Astrocyte (in vitro differentiated cells and primary cell): Measurements from ENCODE around the gene CH25H. TPM values are rescaled to one million over a fixed set of nuclear protein-coding genes. Genes with fewer than 3 reads are reported as not detected.

Experiments used
- DNase-seq: peaks from one replicate; pipeline ENCODE4 v3.0.0-alpha.2; 2010; ENCODE audit warnings: low read depth
- FAIRE-seq: peaks from 2 replicates; lab custom pipeline; 2011; peaks lifted over from hg19 to GRCh38; lab: Jason Lieb, UNC
- H2AFZ ChIP-seq: 2 replicates; pipeline ENCODE4 v1.6.0; 2012; ENCODE audit warnings: low read depth, low read length, inconsistent platforms
- H3K27ac ChIP-seq: 2 replicates; pipeline ENCODE4 v1.5.1; 2011; ENCODE audit warnings: low read depth, low read length, inconsistent platforms
- H3K27me3 ChIP-seq: 2 replicates; pipeline ENCODE4 v1.6.0; 2011; ENCODE audit warnings: low read length, inconsistent platforms; ENCODE audit not compliant: insufficient read depth
- H3K36me3 ChIP-seq: 2 replicates; pipeline ENCODE4 v1.5.1; 2011; ENCODE audit warnings: low read length, inconsistent platforms; ENCODE audit not compliant: insufficient read depth
- H3K4me1 ChIP-seq: 2 replicates; pipeline ENCODE4 v1.5.1; 2011; ENCODE audit warnings: low read length, inconsistent platforms; ENCODE audit not compliant: insufficient read depth
- H3K4me2 ChIP-seq: 2 replicates; pipeline ENCODE4 v1.6.0; 2012; ENCODE audit warnings: low read length, inconsistent platforms
- H3K4me3 ChIP-seq: 2 replicates; pipeline ENCODE4 v1.5.1; 2011; ENCODE audit warnings: low read depth, mild to moderate bottlenecking, low read length, inconsistent platforms; ENCODE audit not compliant: insufficient read depth
- H3K79me2 ChIP-seq: 2 replicates; pipeline ENCODE4 v1.6.0; 2012; ENCODE audit warnings: mild to moderate bottlenecking, low read length, inconsistent platforms; ENCODE audit not compliant: insufficient read depth
- H3K9ac ChIP-seq: 2 replicates; pipeline ENCODE4 v1.6.0; 2012; ENCODE audit warnings: mild to moderate bottlenecking, low read length, inconsistent platforms
- H3K9me3 ChIP-seq: 2 replicates; pipeline ENCODE4 v1.5.1; 2012; ENCODE audit warnings: low read depth, mild to moderate bottlenecking, low read length, inconsistent platforms; ENCODE audit not compliant: insufficient read depth
- H4K20me1 ChIP-seq: 2 replicates; pipeline ENCODE4 v1.6.0; 2012; ENCODE audit warnings: low read length, inconsistent platforms; ENCODE audit not compliant: insufficient read depth
- H3K27ac Mint-ChIP-seq: one replicate; pipeline ENCODE4 v1.8.0; 2021; ENCODE audit warnings: mild to moderate bottlenecking, mixed read lengths; ENCODE audit not compliant: unreplicated experiment
- H3K27me3 Mint-ChIP-seq: one replicate; pipeline ENCODE4 v1.8.0; 2021; ENCODE audit warnings: low read depth, mixed read lengths; ENCODE audit not compliant: unreplicated experiment
- H3K36me3 Mint-ChIP-seq: one replicate; pipeline ENCODE4 v1.8.0; 2021; ENCODE audit warnings: low read depth, mixed read lengths; ENCODE audit not compliant: unreplicated experiment
- H3K4me1 Mint-ChIP-seq: one replicate; pipeline ENCODE4 v1.8.0; 2021; ENCODE audit warnings: low read depth, mixed read lengths; ENCODE audit not compliant: unreplicated experiment
- H3K4me3 Mint-ChIP-seq: one replicate; pipeline ENCODE4 v1.8.0; 2021; ENCODE audit warnings: mild to moderate bottlenecking, moderate library complexity, mixed read lengths; ENCODE audit not compliant: unreplicated experiment
- H3K9me3 Mint-ChIP-seq: one replicate; pipeline ENCODE4 v1.8.0; 2021; ENCODE audit warnings: mild to moderate bottlenecking, mixed read lengths; ENCODE audit not compliant: unreplicated experiment
- EZH2 ChIP-seq: IDR thresholded peaks from 2 replicates; pipeline ENCODE4 v1.6.1; 2012; ENCODE audit warnings: mild to moderate bottlenecking, low read length, inconsistent platforms; ENCODE audit not compliant: insufficient read depth
- total RNA-seq: library from RNA; stranded (reverse); gene quantifications from 2 replicates; pipeline ENCODE4 v1.2.1, GENCODE V29; 2021
- TF ChIP-seq, protein P1 (sequence below): IDR thresholded peaks from 2 replicates; pipeline ENCODE4 v1.5.1; 2011; ENCODE audit warnings: low read depth, mild to moderate bottlenecking, inconsistent platforms, low read length, moderate library complexity; ENCODE audit not compliant: insufficient read depth

Gene CH25H
- total RNA-seq, 1 donor from 2014 or later = 0.34 TPM

- peaks cover 9% of the 10 kb centered on the region for H3K4me1 Mint-ChIP-seq
- H3K27me3 Mint-ChIP-seq = peaks cover 35% of the 10 kb centered on the region
- Histone ChIP-seq H3K9me3 (no peaks in the 10 kb centered on the region), H3K4me1 (no peaks in the 10 kb centered on the region), H3K27me3 (peaks cover 2% of the 10 kb centered on the region), H3K36me3 (no peaks in the 10 kb centered on the region), H3K79me2 (no peaks in the 10 kb centered on the region), H2AFZ (no peak overlapping the region), H3K4me3 (no peak overlapping the region), H3K9ac (no peak overlapping the region), H4K20me1 (no peaks in the 10 kb centered on the region), H3K4me2 (no peak overlapping the region), H3K27ac (no peak overlapping the region)
- H3K36me3 Mint-ChIP-seq = no peaks in the 10 kb centered on the region
- H3K27ac Mint-ChIP-seq = no peak overlapping the region
- H3K9me3 Mint-ChIP-seq = no peaks in the 10 kb centered on the region
- peak; percentile 25 for DNase-seq
- TF ChIP-seq, protein P1, sequence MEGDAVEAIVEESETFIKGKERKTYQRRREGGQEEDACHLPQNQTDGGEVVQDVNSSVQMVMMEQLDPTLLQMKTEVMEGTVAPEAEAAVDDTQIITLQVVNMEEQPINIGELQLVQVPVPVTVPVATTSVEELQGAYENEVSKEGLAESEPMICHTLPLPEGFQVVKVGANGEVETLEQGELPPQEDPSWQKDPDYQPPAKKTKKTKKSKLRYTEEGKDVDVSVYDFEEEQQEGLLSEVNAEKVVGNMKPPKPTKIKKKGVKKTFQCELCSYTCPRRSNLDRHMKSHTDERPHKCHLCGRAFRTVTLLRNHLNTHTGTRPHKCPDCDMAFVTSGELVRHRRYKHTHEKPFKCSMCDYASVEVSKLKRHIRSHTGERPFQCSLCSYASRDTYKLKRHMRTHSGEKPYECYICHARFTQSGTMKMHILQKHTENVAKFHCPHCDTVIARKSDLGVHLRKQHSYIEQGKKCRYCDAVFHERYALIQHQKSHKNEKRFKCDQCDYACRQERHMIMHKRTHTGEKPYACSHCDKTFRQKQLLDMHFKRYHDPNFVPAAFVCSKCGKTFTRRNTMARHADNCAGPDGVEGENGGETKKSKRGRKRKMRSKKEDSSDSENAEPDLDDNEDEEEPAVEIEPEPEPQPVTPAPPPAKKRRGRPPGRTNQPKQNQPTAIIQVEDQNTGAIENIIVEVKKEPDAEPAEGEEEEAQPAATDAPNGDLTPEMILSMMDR = peak; percentile 42
- no peak for TF ChIP-seq EZH2
- FAIRE-seq = no peak
- no peak overlapping the region for H3K4me3 Mint-ChIP-seq
These were observed 6.2 kb upstream of the CH25H start for GRCh38 chr10:89213191-89213808.

DNA sequence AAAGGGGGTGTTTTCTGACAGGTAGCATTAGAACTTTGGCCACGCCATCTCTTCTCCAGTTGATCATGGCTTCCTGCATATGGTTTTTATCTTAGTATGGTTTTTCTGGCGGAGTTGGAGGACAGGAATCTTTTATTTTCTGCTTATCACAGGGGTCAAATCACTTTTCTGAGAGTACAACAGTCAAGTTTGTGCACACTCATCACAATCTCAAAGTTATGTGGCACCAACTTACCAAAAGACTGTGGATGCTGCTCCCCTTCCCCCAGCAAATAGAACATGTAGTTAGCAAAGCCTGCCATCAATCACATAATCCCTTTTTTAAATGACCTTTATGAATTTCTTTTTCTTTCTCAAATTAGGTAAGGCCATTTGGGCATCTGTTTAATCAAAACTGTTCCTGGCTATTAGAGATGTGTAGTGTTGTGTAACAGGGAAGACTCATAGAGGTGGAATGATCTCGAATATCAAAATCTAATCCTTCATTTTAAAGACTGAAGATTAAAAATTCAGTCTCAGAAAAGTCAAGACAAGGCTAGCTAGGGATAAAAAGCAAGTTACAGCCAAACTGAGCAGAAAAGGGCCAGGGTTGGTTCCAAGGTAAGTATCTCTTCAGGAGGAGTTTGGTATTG, 3.8 kb upstream of the CH25H start:
- Histone ChIP-seq H3K4me3 (no peak overlapping the region), H3K9ac (no peak overlapping the region), H3K27me3 (peaks cover 11% of the 10 kb centered on the region), H3K79me2 (no peaks in the 10 kb centered on the region), H3K36me3 (no peaks in the 10 kb centered on the region), H3K9me3 (no peaks in the 10 kb centered on the region), H3K4me2 (no peak overlapping the region), H3K4me1 (peaks cover 12% of the 10 kb centered on the region), H2AFZ (no peak overlapping the region), H3K27ac (no peak overlapping the region), H4K20me1 (no peaks in the 10 kb centered on the region)
- Mint-ChIP-seq H3K27ac (no peak overlapping the region), H3K9me3 (no peaks in the 10 kb centered on the region), H3K4me3 (no peak overlapping the region), H3K36me3 (no peaks in the 10 kb centered on the region), H3K27me3 (peaks cover 38% of the 10 kb centered on the region), H3K4me1 (peaks cover 9% of the 10 kb centered on the region)
- TF ChIP-seq EZH2 = no peak
- TF ChIP-seq, protein P1 = no peak
- no peak for DNase-seq
- FAIRE-seq = no peak

- H3K36me3 Mint-ChIP-seq = no peaks in the 10 kb centered on the region
- H3K4me1 Mint-ChIP-seq = peaks cover 6% of the 10 kb centered on the region
- H4K20me1 ChIP-seq = no peaks in the 10 kb centered on the region
- peaks cover 38% of the 10 kb centered on the region for H3K27me3 Mint-ChIP-seq
- H2AFZ ChIP-seq = no peak overlapping the region
- H3K4me3 ChIP-seq = no peak overlapping the region
- no peak overlapping the region for H3K4me3 Mint-ChIP-seq
- no peak overlapping the region for H3K9ac ChIP-seq
- H3K9me3 Mint-ChIP-seq = no peaks in the 10 kb centered on the region
- FAIRE-seq (no peak), DNase-seq (no peak)
- H3K9me3 ChIP-seq = no peaks in the 10 kb centered on the region
- peaks cover 21% of the 10 kb centered on the region for H3K27me3 ChIP-seq
- no peak overlapping the region for H3K27ac Mint-ChIP-seq
- H3K36me3 ChIP-seq = no peaks in the 10 kb centered on the region
- TF ChIP-seq EZH2 = no peak
- TF ChIP-seq, protein P1 = no peak
- H3K27ac ChIP-seq = no peak overlapping the region
- H3K4me1 ChIP-seq = peaks cover 12% of the 10 kb centered on the region
- no peak overlapping the region for H3K4me2 ChIP-seq
- H3K79me2 ChIP-seq = no peaks in the 10 kb centered on the region
These were observed 2.6 kb upstream of the CH25H start for GRCh38 chr10:89209718-89210117.
